Smooth muscle cell (in vitro differentiated cells): ENCODE results near the gene HOXC5. TPM values are rescaled to one million over a fixed set of nuclear protein-coding genes. Genes with fewer than 3 reads are reported as not detected.
A peak's percentile ranks its signal among the peaks of the same experiment; 100 is the strongest.

Source experiments
- DNase-seq: peaks from one replicate; lab custom pipeline; 2025; ENCODE audit not compliant: unreplicated experiment; lab: John Stamatoyannopoulos, UW
- H2AFZ ChIP-seq: fragments of 200-600 bp; sonication (generic); 2 replicates; pipeline ENCODE4 v1.6.0; 2016; ENCODE audit warnings: antibody characterized with exemption, low read depth, mild to moderate bottlenecking
- H3F3A ChIP-seq: fragments of 200-600 bp; sonication (generic); 2 replicates; pipeline ENCODE4 v1.6.0; 2017; ENCODE audit warnings: antibody characterized with exemption, low read depth
- H3K27ac ChIP-seq: fragments of 200-600 bp; sonication (generic); 2 replicates; pipeline ENCODE4 v1.5.1; 2016; ENCODE audit warnings: low read depth, mild to moderate bottlenecking
- H3K27me3 ChIP-seq: fragments of 200-600 bp; sonication (generic); 2 replicates; pipeline ENCODE4 v1.6.1; 2016; ENCODE audit warnings: low read depth, mild to moderate bottlenecking
- H3K36me3 ChIP-seq: fragments of 200-600 bp; sonication (generic); 2 replicates; pipeline ENCODE4 v1.5.1; 2016; ENCODE audit warnings: low read depth
- H3K4me1 ChIP-seq: fragments of 200-600 bp; sonication (generic); 2 replicates; pipeline ENCODE4 v1.5.1; 2016; ENCODE audit warnings: low read depth
- H3K4me2 ChIP-seq: fragments of 200-600 bp; sonication (generic); 2 replicates; pipeline ENCODE4 v1.6.0; 2016; ENCODE audit warnings: mild to moderate bottlenecking
- H3K4me3 ChIP-seq: fragments of 200-600 bp; sonication (generic); 2 replicates; pipeline ENCODE4 v1.5.1; 2016; ENCODE audit warnings: mild to moderate bottlenecking
- H3K79me2 ChIP-seq: fragments of 200-600 bp; sonication (generic); 2 replicates; pipeline ENCODE4 v1.6.0; 2016; ENCODE audit warnings: low read depth, mild to moderate bottlenecking
- H3K9ac ChIP-seq: fragments of 200-600 bp; sonication (generic); 2 replicates; pipeline ENCODE4 v1.6.0; 2016; ENCODE audit warnings: low read depth
- H3K9me3 ChIP-seq: fragments of 200-600 bp; sonication (generic); replicated peaks from 2 replicates; pipeline ENCODE4 v1.5.1; 2016; ENCODE audit warnings: low read depth
- H4K20me1 ChIP-seq: fragments of 200-600 bp; sonication (generic); 2 replicates; pipeline ENCODE4 v1.6.0; 2016; ENCODE audit warnings: low read depth
- WGBS: methylation state at CpG from one replicate; pipeline ENCODE4 v1.1.7; 2016; ENCODE audit warnings: low lambda C conversion rate; 5-methylcytosine and 5-hydroxymethylcytosine counted together
- polyA plus RNA-seq: library from polyadenylated mRNA; unstranded; fragments of >200 nt; fragmentation: Nextera tagmentation; extraction: Ambion mirVana; gene quantifications from 2 replicates; pipeline ENCODE4 v1.2.1, GENCODE V29; 2016
- total RNA-seq: library from RNA; depleted of rRNA; stranded (reverse); fragments of >200 nt; gene quantifications from 2 replicates; pipeline ENCODE4 v1.2.3, GENCODE V29; 2014
- TF ChIP-seq, protein P1 (sequence below): fragments of 200-600 bp; sonication (generic); IDR thresholded peaks from 2 replicates; pipeline ENCODE4 v1.5.1; 2017; ENCODE audit warnings: borderline replicate concordance, mild to moderate bottlenecking, antibody characterized with exemption; ENCODE audit not compliant: insufficient read depth, poor library complexity, severe bottlenecking

The HOXC5 gene
- total and polyA plus RNA-seq, 2 experiments from 2014 or later: 0.54 to 1.3 TPM

DNA sequence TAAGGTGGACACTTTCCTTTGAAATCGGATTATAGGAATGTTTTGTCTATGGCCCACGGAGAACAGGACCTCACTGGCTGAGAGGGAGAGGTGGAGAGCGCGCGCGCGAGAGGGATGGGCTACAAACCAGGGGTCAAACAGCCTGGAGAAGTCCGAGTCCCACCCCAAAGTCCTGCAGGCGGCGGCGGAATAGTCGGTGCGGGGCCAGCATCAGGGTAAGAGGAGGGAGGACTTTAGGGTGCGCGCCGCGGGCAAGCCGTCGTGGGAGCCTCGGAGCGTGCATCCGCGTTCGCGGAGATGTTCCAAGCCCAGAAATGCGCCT, 27.4 kb upstream of the HOXC5 start:
- H3K27me3 ChIP-seq: peaks cover 98% of the 10 kb centered on the region
- TF ChIP-seq, protein P1, sequence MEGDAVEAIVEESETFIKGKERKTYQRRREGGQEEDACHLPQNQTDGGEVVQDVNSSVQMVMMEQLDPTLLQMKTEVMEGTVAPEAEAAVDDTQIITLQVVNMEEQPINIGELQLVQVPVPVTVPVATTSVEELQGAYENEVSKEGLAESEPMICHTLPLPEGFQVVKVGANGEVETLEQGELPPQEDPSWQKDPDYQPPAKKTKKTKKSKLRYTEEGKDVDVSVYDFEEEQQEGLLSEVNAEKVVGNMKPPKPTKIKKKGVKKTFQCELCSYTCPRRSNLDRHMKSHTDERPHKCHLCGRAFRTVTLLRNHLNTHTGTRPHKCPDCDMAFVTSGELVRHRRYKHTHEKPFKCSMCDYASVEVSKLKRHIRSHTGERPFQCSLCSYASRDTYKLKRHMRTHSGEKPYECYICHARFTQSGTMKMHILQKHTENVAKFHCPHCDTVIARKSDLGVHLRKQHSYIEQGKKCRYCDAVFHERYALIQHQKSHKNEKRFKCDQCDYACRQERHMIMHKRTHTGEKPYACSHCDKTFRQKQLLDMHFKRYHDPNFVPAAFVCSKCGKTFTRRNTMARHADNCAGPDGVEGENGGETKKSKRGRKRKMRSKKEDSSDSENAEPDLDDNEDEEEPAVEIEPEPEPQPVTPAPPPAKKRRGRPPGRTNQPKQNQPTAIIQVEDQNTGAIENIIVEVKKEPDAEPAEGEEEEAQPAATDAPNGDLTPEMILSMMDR: no peak
- peak overlapping the region; percentile 46 for H3K4me3 ChIP-seq
- H3K9ac ChIP-seq: no peak overlapping the region
- H4K20me1 ChIP-seq: no peaks in the 10 kb centered on the region
- no peak for DNase-seq
- no peaks in the 10 kb centered on the region for H3K36me3 ChIP-seq
- no peaks in the 10 kb centered on the region for H3F3A ChIP-seq
- H3K4me1 ChIP-seq: peaks cover under 1% of the 10 kb centered on the region
- H3K4me2 ChIP-seq: peak overlapping the region; percentile 84
- H2AFZ ChIP-seq: no peak overlapping the region
- no peaks in the 10 kb centered on the region for H3K9me3 ChIP-seq
- 14% methylated on average over 26 of the region's 26 CpGs for WGBS
- no peak overlapping the region for H3K27ac ChIP-seq
- no peaks in the 10 kb centered on the region for H3K79me2 ChIP-seq

DNA sequence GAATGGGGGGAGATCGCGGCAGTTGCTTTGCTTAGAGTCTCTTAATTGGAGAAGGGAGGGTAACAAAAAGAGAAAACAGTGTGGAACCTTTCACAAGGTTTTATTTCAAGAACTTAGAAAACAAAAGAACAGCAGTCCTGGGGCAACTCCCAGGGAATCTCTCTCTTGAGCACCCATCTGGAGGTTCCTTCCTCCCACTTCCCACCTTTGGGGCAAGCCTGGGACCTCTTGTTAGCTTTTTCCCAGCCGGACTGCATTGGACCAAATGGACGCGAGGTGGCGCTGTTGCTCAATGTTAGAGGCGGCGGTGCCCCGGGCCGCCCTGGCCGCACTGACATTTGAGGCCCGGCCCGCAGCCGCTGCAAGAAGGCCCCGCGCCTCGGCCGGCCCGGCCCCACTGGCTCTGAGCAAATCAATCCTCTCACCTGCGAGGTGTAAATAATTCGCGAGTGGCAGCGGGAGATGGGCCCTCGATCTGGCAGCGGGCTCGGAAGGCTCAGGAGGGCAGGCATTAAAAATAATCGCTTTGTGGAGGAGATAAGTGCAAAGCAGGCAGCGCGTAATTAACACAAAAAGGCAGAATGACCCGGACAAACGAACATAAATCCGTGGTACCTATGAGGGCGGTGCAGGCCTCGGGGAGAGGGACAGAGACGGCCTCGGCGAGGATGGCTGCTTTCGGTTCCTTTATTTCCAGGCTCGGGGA, 26.8 kb upstream of the HOXC5 start:
- Histone ChIP-seq H3K27ac (no peak overlapping the region), H2AFZ (peak overlapping the region; percentile 82), H3K4me1 (no peaks in the 10 kb centered on the region), H3K9me3 (no peaks in the 10 kb centered on the region), H3K79me2 (no peaks in the 10 kb centered on the region), H3K4me3 (peak overlapping the region; percentile 46), H3K36me3 (no peaks in the 10 kb centered on the region), H3K4me2 (peak overlapping the region; percentile 84), H4K20me1 (no peaks in the 10 kb centered on the region), H3K9ac (no peak overlapping the region), H3K27me3 (peaks cover 98% of the 10 kb centered on the region), H3F3A (no peaks in the 10 kb centered on the region)
- 9% methylated on average over 39 of the region's 39 CpGs for WGBS
- TF ChIP-seq, protein P1: peak; percentile 94
- DNase-seq: peak; percentile 71

DNA sequence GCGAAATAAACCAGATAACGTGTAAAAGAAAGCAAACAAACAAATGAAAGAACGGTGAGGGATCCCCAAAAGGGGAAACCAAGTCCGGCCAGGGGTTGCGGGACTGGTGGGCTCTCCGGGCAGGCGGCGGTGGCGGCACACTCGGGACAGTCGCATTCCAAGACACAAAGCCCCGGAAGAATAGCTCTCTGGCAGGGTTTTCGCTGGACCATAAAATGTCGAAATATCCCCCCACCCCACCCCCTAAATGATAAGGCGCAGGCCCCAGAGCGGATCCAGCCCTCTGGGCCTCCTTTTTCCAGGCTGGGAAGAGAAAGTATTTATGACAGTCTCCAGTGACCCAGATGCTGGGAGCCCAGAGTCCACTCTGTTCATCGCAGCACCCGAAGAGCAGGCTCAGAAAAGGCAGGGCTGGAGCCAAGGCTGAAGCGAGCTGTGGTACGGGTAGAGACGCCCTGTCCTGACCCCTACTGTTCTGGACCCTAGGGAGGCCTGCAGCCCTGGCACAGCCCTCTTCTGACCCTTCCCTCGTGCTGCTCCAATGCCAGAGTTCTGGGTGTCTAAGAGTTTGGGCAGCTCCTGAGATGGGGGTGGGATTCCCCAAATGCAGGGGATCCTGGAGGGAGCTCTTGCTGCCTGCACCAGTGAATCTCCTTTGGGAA, 26.2 kb upstream of the HOXC5 start:
- Histone ChIP-seq H3K79me2 (no peaks in the 10 kb centered on the region), H3K9me3 (no peaks in the 10 kb centered on the region), H3K4me1 (no peaks in the 10 kb centered on the region), H4K20me1 (no peaks in the 10 kb centered on the region), H3K27me3 (peaks cover 98% of the 10 kb centered on the region), H2AFZ (peak overlapping the region; percentile 82), H3K4me2 (peak overlapping the region; percentile 84), H3K27ac (no peak overlapping the region), H3K36me3 (no peaks in the 10 kb centered on the region), H3K4me3 (peak overlapping the region; percentile 46), H3F3A (no peaks in the 10 kb centered on the region), H3K9ac (no peak overlapping the region)
- DNase-seq: no peak
- TF ChIP-seq, protein P1: no peak
- 32% methylated on average over 22 of the region's 22 CpGs for WGBS
